Posterior vena cava (tissue), 2 donors: Measurements from ENCODE around the gene SUGCT. TPM values are rescaled to one million over a fixed set of nuclear protein-coding genes. Genes with fewer than 3 reads are reported as not detected.

Experiments
- DNase-seq: peaks from one replicate; pipeline ENCODE4 v3.0.0-alpha.2; 2020; ENCODE audit warnings: low spot score
- intact Hi-C, 2 donors: fragments of 100-400 bp; cut with DNase I; formaldehyde crosslinking; loops; one replicate each; pipeline versions ENCODE4 v1.14.1 to v1.14.2; 2022 to 2023
- total RNA-seq, 2 donors: library from RNA; stranded (reverse); fragmentation: NEBNext Ultra II Directional; extraction: Animal tissue kit (Norgen Biotek cat#: 25700); gene quantifications; one replicate each; pipeline ENCODE4 v1.2.1, GENCODE V29; 2021
- donor health status: DM: yes; HTN: yes; CAD: no.
- donor health status: DM: yes; HTN: yes; CAD: no.

SUGCT gene
- total RNA-seq, 2 donors from 2014 or later, result 15.8 to 16.2 TPM

DNA sequence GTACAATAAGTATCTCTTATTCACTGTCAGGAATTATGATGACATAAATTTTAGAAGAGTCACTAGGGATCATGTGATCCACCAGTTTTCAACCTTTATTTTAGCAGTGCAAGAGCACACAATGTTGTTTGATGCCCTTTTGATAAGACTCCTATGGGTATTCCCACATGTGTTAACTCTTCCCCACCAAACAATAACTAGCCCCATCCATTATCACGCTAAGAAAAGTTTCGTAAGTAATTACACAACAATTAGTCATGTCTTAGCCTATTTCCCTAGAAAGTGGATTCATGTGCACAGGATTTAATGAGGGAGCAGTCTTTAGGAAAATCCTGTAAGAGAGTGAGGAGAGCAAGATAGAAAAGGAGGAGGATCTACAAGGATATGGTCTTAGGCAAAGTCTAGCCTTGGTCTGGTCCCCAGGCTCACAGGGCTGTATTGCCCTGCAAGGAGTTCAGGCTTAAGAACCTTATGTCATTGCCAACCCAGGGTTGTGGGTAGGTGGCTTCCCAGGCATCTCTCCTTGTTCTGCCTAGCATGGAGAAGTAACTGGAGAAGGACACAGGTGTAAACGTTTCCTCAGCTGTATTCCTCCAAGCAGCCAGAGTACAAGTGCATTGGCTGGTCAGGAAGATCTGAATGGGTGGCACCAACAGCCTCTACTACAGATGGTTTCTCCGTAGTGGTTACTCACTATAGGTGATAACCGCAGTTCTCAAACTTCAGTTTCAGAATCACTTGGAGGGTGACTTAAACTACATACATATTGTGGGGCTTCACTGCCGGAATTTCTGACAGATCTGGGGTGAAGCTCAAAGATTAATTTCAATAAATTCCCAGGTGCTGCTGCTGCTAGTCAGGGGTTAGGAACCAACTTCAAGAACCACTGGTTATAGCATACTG is 574.5 kb downstream of the SUGCT start:
- intact Hi-C loops, result no loop called here
- DNase-seq, result no peak

DNA sequence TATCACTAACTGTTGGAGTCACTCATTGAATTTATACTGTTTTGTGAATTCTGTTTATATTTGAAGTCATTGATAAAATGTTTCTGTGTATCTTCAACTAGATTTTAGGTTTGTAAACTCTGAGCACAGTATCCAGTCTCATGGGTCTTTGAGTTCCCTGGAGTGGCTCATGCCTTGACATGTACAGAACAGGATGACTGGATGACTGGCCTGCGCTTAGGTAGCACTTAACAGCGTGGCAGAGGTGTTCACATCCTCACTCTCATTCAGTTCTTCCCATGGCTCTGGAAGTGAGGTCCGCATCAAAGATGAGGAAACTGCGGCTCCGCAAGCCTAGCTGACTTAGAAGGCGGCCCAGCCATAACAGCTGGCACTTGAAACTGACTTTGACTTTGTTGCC is 576.9 kb downstream of the SUGCT start:
- no peak for DNase-seq
- intact Hi-C loops, result no loop called here

GRCh38 chr7:40714363-40715052 is 579.7 kb downstream of the SUGCT start:
- no peak for DNase-seq
- intact Hi-C loops, result no loop called here

DNA sequence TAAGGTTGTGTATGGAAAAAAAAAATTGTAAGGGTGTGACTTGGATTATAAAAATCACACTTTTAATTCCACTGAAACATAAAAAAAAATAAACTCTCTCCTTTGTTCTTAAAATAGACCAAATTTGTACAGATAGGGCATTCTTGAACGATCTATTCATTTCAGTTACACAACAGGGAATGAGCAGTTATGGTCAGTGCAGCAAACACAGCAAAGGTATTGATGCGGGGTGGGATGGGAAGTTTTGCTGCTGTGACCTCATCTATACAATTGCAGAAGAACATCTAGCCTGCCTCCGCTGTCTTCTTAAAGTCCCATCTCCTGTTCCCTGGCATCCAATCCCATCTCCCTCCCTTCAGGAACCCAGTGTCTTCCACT is 580.2 kb downstream of the SUGCT start:
- no peak for DNase-seq
- intact Hi-C loops, result no loop called here

DNA sequence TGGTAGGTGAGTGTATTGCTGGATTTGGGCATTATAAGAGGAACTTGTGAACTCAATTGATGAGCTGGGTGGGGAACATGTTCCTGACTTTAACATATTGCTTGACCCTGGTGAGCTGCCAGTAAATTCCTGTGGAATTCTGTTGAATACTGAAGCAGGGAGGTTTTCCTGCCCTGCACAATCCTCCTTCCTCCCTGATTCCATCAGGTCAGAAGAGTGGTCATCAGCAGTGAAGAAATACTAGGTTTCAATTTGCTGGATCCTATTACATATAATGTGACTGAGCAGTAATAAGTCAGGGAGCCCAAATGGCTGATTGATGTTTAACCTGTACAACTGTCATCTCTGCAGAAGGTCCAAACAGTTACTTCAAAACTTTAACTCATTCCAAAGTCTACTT is 581.2 kb downstream of the SUGCT start:
- intact Hi-C loops, result no loop called here
- no peak for DNase-seq

GRCh38 chr7:40717242-40717641 is 582.4 kb downstream of the SUGCT start:
- intact Hi-C loops, result no loop called here
- peak; percentile 90 for DNase-seq

DNA sequence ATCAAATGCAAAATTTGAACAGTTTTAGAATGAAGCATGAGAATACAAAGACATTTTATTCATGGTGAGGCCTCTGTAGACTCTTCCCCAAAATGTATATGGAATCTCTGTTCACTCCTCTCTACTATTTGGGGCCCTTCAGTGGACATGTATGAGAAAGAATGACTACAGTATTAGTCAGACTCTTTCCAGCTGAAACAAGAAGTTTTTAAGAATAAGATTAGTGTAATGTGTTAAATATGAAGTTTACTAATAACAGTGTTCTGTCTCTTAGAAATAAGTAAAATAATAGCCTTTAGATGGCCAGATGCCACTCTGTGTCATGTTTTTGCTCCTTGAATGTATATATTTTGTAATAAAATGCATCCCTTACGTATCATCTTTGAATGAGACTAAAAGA is 585.6 kb downstream of the SUGCT start:
- intact Hi-C loops, result no loop called here
- DNase-seq, result no peak

DNA sequence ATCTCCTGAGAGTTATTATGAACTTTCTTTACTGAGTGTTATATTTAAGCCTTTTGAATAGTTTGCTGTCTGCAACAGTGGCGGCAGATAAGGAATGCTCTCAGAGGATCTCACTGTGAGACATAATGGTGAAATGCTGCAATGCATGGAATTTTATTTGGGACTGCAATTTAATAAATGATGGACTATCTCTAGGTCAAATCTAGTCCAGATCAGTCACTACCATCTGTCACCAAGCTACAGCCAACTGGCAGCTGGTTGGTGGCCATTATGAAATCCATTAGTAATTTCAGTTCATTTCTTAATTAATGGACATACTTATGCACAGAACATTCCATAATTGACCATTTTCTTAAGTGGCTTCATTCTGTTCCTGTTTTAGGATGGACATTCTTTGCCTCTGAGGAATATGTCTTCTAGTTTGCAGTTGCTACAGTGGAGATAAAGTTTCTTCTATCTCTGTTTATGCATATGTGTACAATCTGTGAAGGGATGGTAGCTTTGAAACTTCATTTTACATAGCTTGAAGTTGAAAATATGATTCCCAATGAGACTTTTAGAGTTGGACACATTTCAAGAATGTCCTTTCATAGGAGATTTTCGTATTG is 586.6 kb downstream of the SUGCT start:
- intact Hi-C loops, result no loop called here
- no peak for DNase-seq

DNA sequence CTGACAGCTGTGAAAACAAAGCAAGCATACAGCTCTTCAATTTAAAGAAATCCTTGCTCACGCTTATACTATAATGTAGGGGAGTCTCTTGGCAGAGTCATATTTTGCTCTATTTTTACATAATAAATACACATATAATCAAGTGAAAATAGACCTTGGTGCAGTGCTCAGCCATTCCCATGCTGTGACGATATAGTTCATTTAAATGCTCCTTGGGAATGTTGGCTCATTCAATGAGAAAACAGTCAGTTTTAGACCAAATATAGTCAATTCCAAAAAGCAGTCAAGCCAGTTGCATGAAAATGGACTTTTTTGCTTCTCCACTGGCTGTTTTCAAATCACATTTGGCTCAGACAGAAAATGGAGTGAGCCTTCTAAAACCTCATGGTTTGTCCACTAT is 587.4 kb downstream of the SUGCT start:
- no peak for DNase-seq
- intact Hi-C loops, result no loop called here

DNA sequence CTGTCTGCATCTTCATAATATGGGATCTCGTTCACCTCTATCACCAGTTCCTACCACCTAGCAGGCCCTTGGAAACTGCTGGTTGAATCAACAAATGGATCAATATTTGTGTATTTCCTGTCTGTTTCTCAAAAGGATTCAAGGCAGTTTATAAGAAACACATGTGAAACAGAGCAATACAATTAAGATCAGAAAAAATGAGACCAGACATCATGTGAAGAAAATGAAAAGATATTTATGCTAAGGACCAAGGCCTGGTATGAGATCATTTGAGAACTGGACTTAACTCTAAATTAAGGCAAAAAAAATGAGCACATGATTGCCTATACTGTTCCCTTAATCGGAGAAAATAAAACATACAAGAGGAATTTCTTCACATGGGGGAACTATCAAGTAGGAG is 589.0 kb downstream of the SUGCT start:
- DNase-seq, result no peak
- intact Hi-C loops, result no loop called here

DNA sequence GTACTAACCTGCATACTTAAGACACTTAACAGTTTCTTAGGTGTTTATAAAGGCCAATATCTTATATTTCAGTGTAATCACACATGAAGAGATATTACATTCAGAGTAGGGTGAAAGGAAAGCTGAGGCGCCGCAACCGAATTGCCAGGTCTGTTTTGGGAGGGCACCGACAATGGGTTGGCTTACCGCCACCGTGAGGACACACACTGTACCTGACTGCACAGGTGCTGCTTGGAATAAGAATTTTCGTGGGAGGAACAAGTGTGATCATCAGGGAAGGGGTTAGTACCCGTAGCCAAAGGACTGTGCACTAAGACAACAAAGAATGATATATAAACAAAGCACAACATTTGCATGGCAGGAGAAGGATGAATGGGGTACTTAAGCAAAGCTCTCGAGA is 591.8 kb downstream of the SUGCT start:
- intact Hi-C loops, result loop anchor here in 1 of 2 donors (5.0 kb wide), 1 partner anchor 581 kb away; no protein-coding TSS in a partner anchor
- no peak for DNase-seq

- intact Hi-C loops, result no loop called here
- no peak for DNase-seq
These were observed 598.3 kb downstream of the SUGCT start for GRCh38 chr7:40733114-40733513.

GRCh38 chr7:40733578-40733977 is 598.8 kb downstream of the SUGCT start:
- intact Hi-C loops, result no loop called here
- DNase-seq, result no peak

DNA sequence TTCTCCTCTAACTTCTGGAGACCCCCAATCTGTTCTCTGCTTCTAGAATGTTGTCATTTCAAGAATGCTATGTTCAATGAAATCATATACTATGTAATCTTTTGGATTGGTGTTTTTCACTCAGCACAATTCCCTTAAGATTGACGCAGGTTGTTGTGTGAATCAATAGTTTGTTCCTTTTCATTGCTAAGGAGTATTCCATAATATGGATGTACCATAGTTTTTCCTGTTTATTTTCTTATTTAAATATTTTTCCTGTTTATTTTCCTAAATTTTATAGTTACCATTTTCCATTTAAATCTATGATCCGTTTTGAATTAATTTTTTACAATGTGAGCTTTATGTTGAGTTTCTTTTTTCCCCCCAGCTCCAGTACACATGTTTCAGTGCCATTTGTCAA is 604.5 kb downstream of the SUGCT start:
- intact Hi-C loops, result no loop called here
- no peak for DNase-seq

GRCh38 chr7:40742270-40742669 is 607.5 kb downstream of the SUGCT start:
- DNase-seq, result no peak
- intact Hi-C loops, result no loop called here

GRCh38 chr7:40746841-40747556 is 612.2 kb downstream of the SUGCT start:
- intact Hi-C loops, result no loop called here
- no peak for DNase-seq

GRCh38 chr7:40747856-40748255 is 613.1 kb downstream of the SUGCT start:
- DNase-seq, result no peak
- intact Hi-C loops, result no loop called here

- DNase-seq, result no peak
- intact Hi-C loops, result no loop called here
These were observed 615.1 kb downstream of the SUGCT start for GRCh38 chr7:40749877-40750276.

GRCh38 chr7:40753455-40753854 is 618.6 kb downstream of the SUGCT start:
- intact Hi-C loops, result no loop called here
- DNase-seq, result no peak

GRCh38 chr7:40755438-40755837 is 620.6 kb downstream of the SUGCT start:
- DNase-seq, result no peak
- intact Hi-C loops, result no loop called here
